SU-DHL-6 (cell line): ENCODE measurements around the gene CLCNKA.

ENCODE experiments used
- H2AFZ ChIP-seq: fragments of 200-600 bp; sonication (generic); 2 replicates; pipeline ENCODE4 v1.6.1; 2014; ENCODE audit warnings: low read depth, mild to moderate bottlenecking, moderate library complexity, mixed read lengths, antibody characterized with exemption, low read length; ENCODE audit not compliant: severe bottlenecking
- H3F3A ChIP-seq: fragments of 200-600 bp; shearing (Covaris generic); 2 replicates; pipeline ENCODE4 v1.6.0; 2016; ENCODE audit warnings: antibody characterized with exemption, mild to moderate bottlenecking; ENCODE audit not compliant: insufficient read depth
- H3K27ac ChIP-seq: fragments of 200-600 bp; sonication (generic); 2 replicates; pipeline ENCODE4 v1.5.1; 2016; ENCODE audit warnings: low read depth, mild to moderate bottlenecking, low read length, moderate library complexity, mixed read lengths
- H3K27me3 ChIP-seq: fragments of 200-600 bp; sonication (generic), shearing (Covaris generic); 2 replicates; pipeline ENCODE4 v1.6.0; 2014; ENCODE audit warnings: mild to moderate bottlenecking, low read length
- H3K36me3 ChIP-seq: fragments of 200-600 bp; sonication (generic); 2 replicates; pipeline ENCODE4 v1.6.1; 2014; ENCODE audit warnings: mild to moderate bottlenecking, low read length, mixed read lengths
- H3K4me2 ChIP-seq: fragments of 300-600, 200-600 bp; shearing (Covaris generic), sonication (generic); 2 replicates; pipeline ENCODE4 v1.6.0; 2014; ENCODE audit warnings: low read length, low read depth, mild to moderate bottlenecking; ENCODE audit not compliant: poor library complexity, severe bottlenecking
- H3K4me3 ChIP-seq: fragments of 200-600 bp; sonication (generic); 2 replicates; pipeline ENCODE4 v1.5.1; 2014; ENCODE audit warnings: antibody characterized with exemption, low read length, mild to moderate bottlenecking, mixed read lengths; ENCODE audit not compliant: insufficient read depth, poor library complexity, severe bottlenecking
- H3K79me2 ChIP-seq: fragments of 200-600 bp; sonication (generic); 2 replicates; pipeline ENCODE4 v1.6.1; 2014; ENCODE audit warnings: mild to moderate bottlenecking, low read length, moderate library complexity; ENCODE audit not compliant: insufficient read depth
- H3K9ac ChIP-seq: fragments of 200-600 bp; sonication (generic); 2 replicates; pipeline ENCODE4 v1.7.0; 2014; ENCODE audit warnings: mild to moderate bottlenecking, low read length
- H3K9me2 ChIP-seq: fragments of 200-600 bp; sonication (generic); replicated peaks from 2 replicates; pipeline ENCODE4 v1.6.1; 2014; ENCODE audit warnings: low read length; ENCODE audit not compliant: insufficient read depth
- H3K9me3 ChIP-seq: fragments of 200-600 bp; sonication (generic); 2 replicates; pipeline ENCODE4 v1.6.1; 2014; ENCODE audit warnings: low read length, mixed read lengths; ENCODE audit not compliant: insufficient read depth
- H4K20me1 ChIP-seq: fragments of 200-600 bp; sonication (generic); 2 replicates; pipeline ENCODE4 v1.6.1; 2014; ENCODE audit warnings: low read depth, mild to moderate bottlenecking, antibody characterized with exemption, low read length, moderate library complexity, mixed read lengths
- CTCF ChIP-seq: fragments of 200-600 bp; sonication (generic); IDR thresholded peaks from one replicate; pipeline ENCODE4 v1.5.1; 2017; ENCODE audit warnings: antibody characterized with exemption, mild to moderate bottlenecking, low read length, moderate library complexity; ENCODE audit not compliant: insufficient read depth, poor library complexity, severe bottlenecking
- EZH2phosphoT487 ChIP-seq: fragments of 200-600 bp; sonication (generic), shearing (Covaris generic); conservative IDR thresholded peaks from 2 replicates; pipeline ENCODE4 v1.6.1; 2018; ENCODE audit warnings: mild to moderate bottlenecking, antibody characterized with exemption, low read length, moderate library complexity, mixed read lengths

CLCNKA gene

DNA sequence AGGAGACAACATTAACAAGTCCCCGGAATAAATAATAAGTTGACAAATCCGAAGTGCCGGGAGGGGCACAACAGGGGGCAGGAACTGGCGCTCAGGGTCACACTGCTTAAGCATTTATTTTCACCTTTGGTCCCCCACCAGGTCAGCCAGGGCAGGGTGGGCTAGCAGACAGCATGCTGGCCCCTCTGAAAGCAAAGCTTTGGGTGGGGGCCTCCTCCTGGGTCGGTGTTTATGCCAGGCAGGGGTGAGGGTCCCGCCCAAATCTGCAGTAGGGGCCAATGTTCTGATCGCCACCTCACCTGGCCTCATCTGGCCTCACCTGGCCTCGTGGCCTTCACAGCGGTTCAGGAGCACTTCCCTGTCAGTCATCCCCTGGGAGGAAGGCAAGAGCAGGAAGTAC, 59.8 kb downstream of the CLCNKA start:
- H3K9me3 ChIP-seq: no peaks in the 10 kb centered on the region
- no peak for TF ChIP-seq CTCF
- no peak for TF ChIP-seq EZH2phosphoT487
- no peak overlapping the region for H2AFZ ChIP-seq
- H3K27me3 ChIP-seq: no peaks in the 10 kb centered on the region
- no peaks in the 10 kb centered on the region for H3K9me2 ChIP-seq
- no peak overlapping the region for H3K4me3 ChIP-seq
- H3K79me2 ChIP-seq: no peaks in the 10 kb centered on the region
- no peaks in the 10 kb centered on the region for H3K36me3 ChIP-seq
- H3K9ac ChIP-seq: no peak overlapping the region
- H3K27ac ChIP-seq: no peak overlapping the region
- no peaks in the 10 kb centered on the region for H4K20me1 ChIP-seq
- H3K4me2 ChIP-seq: no peak overlapping the region
- no peaks in the 10 kb centered on the region for H3F3A ChIP-seq

DNA sequence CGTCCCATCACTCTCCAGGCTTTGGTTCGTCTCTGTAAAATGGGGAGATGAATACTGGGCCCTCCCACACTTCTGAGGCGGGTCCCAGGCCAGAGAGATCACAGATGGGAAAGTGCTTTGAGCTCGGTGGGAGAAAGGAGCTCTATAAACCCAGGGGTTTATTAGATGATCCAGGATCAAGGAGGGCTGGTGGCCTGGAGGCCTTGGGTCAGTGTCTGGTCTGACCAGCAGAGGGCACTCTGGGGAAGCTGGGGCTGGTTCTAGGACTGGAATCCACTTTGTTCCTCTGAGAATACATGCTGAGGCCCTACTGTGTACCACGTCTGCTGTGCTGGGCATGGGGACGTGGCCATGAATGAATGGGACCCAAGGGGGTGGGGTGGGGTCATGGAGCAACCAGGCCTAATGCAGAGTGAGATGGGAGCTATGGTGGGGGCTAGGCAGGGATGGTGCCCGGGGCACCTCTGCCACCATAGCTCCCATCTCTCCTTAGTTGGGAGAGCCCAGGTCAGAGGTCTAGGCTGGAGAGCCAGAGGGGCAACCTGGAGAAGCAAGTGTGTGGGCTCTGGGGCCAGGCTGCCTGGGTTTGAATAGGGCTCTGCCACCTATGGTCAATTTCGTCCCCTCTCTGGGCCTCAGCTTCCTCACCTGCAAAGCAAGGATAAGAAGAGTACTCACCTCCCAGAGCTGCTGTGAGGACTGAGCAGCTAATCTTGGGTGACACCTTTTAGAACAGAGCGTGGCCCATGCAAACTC, 60.6 kb downstream of the CLCNKA start:
- no peaks in the 10 kb centered on the region for H3K27me3 ChIP-seq
- H3K9me3 ChIP-seq: no peaks in the 10 kb centered on the region
- H3K36me3 ChIP-seq: no peaks in the 10 kb centered on the region
- H4K20me1 ChIP-seq: no peaks in the 10 kb centered on the region
- TF ChIP-seq CTCF (peak; percentile 64), EZH2phosphoT487 (no peak)
- H3K27ac ChIP-seq: no peak overlapping the region
- no peak overlapping the region for H3K4me3 ChIP-seq
- no peaks in the 10 kb centered on the region for H3F3A ChIP-seq
- no peak overlapping the region for H2AFZ ChIP-seq
- H3K9ac ChIP-seq: no peak overlapping the region
- H3K9me2 ChIP-seq: no peaks in the 10 kb centered on the region
- no peaks in the 10 kb centered on the region for H3K79me2 ChIP-seq
- H3K4me2 ChIP-seq: no peak overlapping the region

DNA sequence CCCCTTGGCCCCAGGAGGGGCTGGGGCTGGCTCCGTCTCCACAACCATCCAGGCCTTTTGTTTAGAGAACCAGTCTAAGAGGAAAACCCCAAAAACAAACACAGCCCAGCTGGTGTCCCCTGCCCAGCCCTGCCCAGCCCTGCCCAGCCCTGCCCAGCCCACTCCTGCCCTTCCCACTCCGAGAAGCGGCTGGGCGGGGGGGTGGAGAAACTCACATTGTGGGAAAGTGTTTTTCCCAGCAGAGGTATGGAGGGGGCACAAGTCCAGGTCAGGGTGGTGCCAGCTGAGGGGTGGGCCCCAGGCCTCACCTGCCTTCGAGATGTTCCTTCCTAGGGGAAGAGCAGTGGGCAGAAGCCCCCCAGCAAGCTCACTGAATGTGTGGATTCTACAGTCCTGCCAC, 61.6 kb downstream of the CLCNKA start:
- Histone ChIP-seq H3K36me3 (no peaks in the 10 kb centered on the region), H4K20me1 (no peaks in the 10 kb centered on the region), H3K27me3 (no peaks in the 10 kb centered on the region), H3K9ac (no peak overlapping the region), H2AFZ (no peak overlapping the region), H3K79me2 (no peaks in the 10 kb centered on the region), H3K27ac (no peak overlapping the region), H3K9me2 (no peaks in the 10 kb centered on the region), H3F3A (no peaks in the 10 kb centered on the region), H3K9me3 (no peaks in the 10 kb centered on the region), H3K4me3 (no peak overlapping the region), H3K4me2 (no peak overlapping the region)
- TF ChIP-seq CTCF (no peak), EZH2phosphoT487 (no peak)
